ENCODE measurements around the gene LYSMD3. TPM values are rescaled to one million over a fixed set of nuclear protein-coding genes. Genes with fewer than 3 reads are reported as not detected.

The LYSMD3 gene
- total and polyA plus RNA-seq, 9 of the 15 experiments (the other 6 are each of a cell fraction or from before 2014, with no cell fraction given) = 9.5 to 42.3 (median 20.7) TPM

DNA sequence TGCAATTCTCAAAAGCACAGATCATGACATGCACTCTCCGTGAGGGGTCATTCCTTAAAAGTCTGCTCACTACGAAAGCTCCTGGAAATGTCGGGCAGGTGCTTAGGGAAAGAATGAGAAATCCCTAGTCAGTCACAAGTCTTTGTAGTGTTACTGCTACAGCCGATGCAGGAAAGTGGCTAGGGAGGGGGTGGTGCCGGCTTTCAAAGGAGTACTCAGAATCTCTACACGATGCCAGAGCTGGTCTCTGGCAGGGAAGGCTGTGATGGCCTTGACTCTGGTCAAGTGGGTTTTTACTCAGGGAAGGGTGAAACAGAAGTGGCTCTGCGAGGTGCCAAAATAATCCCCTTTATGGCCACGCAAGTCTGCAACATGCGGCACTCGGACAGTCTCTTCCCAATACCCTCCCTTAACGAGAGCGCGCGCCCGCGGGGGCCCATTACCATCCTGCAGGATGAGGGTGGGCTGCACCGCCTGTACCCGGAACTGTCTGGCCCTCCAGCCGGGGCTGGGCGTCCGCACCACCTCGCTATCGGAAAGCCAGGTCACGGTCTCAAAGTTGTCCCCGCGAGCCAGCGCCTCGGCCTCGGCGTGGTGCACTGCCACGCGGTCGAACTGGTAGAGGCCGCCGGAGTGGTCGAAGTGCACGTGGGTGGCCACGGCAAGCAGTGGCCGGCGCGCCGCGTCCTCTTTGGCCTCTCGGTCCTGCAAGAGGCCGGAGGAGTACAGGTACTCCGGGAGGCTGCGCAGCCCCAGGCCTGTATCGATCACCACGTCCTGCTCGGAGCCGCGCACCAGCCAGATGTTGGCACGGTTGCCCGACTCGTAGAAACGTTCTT, 55.8 kb downstream of the LYSMD3 start (continued):
- TF ChIP-seq, protein P1, sequence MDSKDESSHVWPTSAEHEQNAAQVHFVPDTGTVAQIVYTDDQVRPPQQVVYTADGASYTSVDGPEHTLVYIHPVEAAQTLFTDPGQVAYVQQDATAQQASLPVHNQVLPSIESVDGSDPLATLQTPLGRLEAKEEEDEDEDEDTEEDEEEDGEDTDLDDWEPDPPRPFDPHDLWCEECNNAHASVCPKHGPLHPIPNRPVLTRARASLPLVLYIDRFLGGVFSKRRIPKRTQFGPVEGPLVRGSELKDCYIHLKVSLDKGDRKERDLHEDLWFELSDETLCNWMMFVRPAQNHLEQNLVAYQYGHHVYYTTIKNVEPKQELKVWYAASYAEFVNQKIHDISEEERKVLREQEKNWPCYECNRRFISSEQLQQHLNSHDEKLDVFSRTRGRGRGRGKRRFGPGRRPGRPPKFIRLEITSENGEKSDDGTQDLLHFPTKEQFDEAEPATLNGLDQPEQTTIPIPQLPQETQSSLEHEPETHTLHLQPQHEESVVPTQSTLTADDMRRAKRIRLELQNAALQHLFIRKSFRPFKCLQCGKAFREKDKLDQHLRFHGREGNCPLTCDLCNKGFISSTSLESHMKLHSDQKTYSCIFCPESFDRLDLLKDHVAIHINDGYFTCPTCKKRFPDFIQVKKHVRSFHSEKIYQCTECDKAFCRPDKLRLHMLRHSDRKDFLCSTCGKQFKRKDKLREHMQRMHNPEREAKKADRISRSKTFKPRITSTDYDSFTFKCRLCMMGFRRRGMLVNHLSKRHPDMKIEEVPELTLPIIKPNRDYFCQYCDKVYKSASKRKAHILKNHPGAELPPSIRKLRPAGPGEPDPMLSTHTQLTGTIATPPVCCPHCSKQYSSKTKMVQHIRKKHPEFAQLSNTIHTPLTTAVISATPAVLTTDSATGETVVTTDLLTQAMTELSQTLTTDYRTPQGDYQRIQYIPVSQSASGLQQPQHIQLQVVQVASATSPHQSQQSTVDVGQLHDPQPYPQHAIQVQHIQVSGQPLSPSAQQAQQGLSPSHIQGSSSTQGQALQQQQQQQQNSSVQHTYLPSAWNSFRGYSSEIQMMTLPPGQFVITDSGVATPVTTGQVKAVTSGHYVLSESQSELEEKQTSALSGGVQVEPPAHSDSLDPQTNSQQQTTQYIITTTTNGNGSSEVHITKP (IDR thresholded peaks at IDR 0.05; ENCODE audit: partially characterized antibody) = no peak
- TF ChIP-seq TCF7L2 (IDR thresholded peaks at IDR 0.05; ENCODE audit: low read depth, low read length) (no peak), CBFB (CRISPR knock-in tag; IDR thresholded peaks at IDR 0.05) (peak; percentile 11; the same call in 1 of the 2 replicates), ZC3H4 (CRISPR knock-in tag; IDR thresholded peaks at IDR 0.05; ENCODE audit: borderline replicate concordance) (no peak; the same call in 1 of the 2 replicates), SETDB1 (IDR thresholded peaks at IDR 0.05; ENCODE audit: low read length) (no peak), HLTF (IDR thresholded peaks at IDR 0.05) (no peak), SNRNP70 (optimal IDR thresholded peaks at IDR 0.05; ENCODE audit: low read depth, low read length) (no peak), ZBTB1 (CRISPR knock-in tag; IDR thresholded peaks at IDR 0.05; ENCODE audit: borderline replicate concordance, low read depth) (peak; percentile 67), BHLHE40 (IDR thresholded peaks at IDR 0.05; ENCODE audit: low read length) (no peak), SMAD4 (CRISPR knock-in tag; conservative IDR thresholded peaks at IDR 0.05) (no peak; the same call in 1 of the 2 replicates)
- TF ChIP-seq, protein P2, sequence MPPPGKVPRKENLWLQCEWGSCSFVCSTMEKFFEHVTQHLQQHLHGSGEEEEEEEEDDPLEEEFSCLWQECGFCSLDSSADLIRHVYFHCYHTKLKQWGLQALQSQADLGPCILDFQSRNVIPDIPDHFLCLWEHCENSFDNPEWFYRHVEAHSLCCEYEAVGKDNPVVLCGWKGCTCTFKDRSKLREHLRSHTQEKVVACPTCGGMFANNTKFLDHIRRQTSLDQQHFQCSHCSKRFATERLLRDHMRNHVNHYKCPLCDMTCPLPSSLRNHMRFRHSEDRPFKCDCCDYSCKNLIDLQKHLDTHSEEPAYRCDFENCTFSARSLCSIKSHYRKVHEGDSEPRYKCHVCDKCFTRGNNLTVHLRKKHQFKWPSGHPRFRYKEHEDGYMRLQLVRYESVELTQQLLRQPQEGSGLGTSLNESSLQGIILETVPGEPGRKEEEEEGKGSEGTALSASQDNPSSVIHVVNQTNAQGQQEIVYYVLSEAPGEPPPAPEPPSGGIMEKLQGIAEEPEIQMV (tag; conservative IDR thresholded peaks at IDR 0.05; ENCODE audit: low read depth) = no peak
- TF ChIP-seq, protein P3, sequence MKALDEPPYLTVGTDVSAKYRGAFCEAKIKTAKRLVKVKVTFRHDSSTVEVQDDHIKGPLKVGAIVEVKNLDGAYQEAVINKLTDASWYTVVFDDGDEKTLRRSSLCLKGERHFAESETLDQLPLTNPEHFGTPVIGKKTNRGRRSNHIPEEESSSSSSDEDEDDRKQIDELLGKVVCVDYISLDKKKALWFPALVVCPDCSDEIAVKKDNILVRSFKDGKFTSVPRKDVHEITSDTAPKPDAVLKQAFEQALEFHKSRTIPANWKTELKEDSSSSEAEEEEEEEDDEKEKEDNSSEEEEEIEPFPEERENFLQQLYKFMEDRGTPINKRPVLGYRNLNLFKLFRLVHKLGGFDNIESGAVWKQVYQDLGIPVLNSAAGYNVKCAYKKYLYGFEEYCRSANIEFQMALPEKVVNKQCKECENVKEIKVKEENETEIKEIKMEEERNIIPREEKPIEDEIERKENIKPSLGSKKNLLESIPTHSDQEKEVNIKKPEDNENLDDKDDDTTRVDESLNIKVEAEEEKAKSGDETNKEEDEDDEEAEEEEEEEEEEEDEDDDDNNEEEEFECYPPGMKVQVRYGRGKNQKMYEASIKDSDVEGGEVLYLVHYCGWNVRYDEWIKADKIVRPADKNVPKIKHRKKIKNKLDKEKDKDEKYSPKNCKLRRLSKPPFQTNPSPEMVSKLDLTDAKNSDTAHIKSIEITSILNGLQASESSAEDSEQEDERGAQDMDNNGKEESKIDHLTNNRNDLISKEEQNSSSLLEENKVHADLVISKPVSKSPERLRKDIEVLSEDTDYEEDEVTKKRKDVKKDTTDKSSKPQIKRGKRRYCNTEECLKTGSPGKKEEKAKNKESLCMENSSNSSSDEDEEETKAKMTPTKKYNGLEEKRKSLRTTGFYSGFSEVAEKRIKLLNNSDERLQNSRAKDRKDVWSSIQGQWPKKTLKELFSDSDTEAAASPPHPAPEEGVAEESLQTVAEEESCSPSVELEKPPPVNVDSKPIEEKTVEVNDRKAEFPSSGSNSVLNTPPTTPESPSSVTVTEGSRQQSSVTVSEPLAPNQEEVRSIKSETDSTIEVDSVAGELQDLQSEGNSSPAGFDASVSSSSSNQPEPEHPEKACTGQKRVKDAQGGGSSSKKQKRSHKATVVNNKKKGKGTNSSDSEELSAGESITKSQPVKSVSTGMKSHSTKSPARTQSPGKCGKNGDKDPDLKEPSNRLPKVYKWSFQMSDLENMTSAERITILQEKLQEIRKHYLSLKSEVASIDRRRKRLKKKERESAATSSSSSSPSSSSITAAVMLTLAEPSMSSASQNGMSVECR (CRISPR knock-in tag; IDR thresholded peaks at IDR 0.05) = no peak; the same call in 1 of the 2 replicates

Data from K562 (cell line).